ENCODE measurements around the gene SEC61A1.

Gene SEC61A1

GRCh38 chr3:128077202-128077624 lies 25.0 kb downstream of the SEC61A1 start:
- no peak for DNase-seq (ENCODE audit: low read depth in 2 of 3, low spot score in 2 of 3)

GRCh38 chr3:128077665-128078064 lies 25.4 kb downstream of the SEC61A1 start:
- DNase-seq (ENCODE audit: low read depth in 2 of 3, low spot score in 2 of 3), result no peak

GRCh38 chr3:128078322-128078721 lies 26.1 kb downstream of the SEC61A1 start:
- no peak for DNase-seq (ENCODE audit: low read depth in 2 of 3, low spot score in 2 of 3)

GRCh38 chr3:128078875-128079274 lies 26.6 kb downstream of the SEC61A1 start:
- DNase-seq (ENCODE audit: low read depth in 2 of 3, low spot score in 2 of 3), result no peak

GRCh38 chr3:128079823-128080222 lies 27.6 kb downstream of the SEC61A1 start:
- DNase-seq (ENCODE audit: low read depth in 2 of 3, low spot score in 2 of 3), result no peak

- no peak for DNase-seq (ENCODE audit: low read depth in 2 of 3, low spot score in 2 of 3)
Measured at GRCh38 chr3:128080323-128081080, 28.3 kb downstream of the SEC61A1 start.

- DNase-seq (ENCODE audit: low read depth in 2 of 3, low spot score in 2 of 3), result no peak
Measured at GRCh38 chr3:128081226-128081625, 29.0 kb downstream of the SEC61A1 start.

GRCh38 chr3:128081846-128082245 lies 29.6 kb downstream of the SEC61A1 start:
- no peak for DNase-seq (ENCODE audit: low read depth in 2 of 3, low spot score in 2 of 3)

- DNase-seq (ENCODE audit: low read depth in 2 of 3, low spot score in 2 of 3), result no peak
Measured at GRCh38 chr3:128082546-128082945, 30.3 kb downstream of the SEC61A1 start.

GRCh38 chr3:128083396-128083795 lies 31.2 kb downstream of the SEC61A1 start:
- DNase-seq (ENCODE audit: low read depth in 2 of 3, low spot score in 2 of 3), result no peak

- no peak for DNase-seq (ENCODE audit: low read depth in 2 of 3, low spot score in 2 of 3)
Measured at GRCh38 chr3:128083980-128084674, 31.9 kb downstream of the SEC61A1 start.

GRCh38 chr3:128084675-128085021 lies 32.4 kb downstream of the SEC61A1 start:
- no peak for DNase-seq (ENCODE audit: low read depth in 2 of 3, low spot score in 2 of 3)

- no peak for DNase-seq (ENCODE audit: low read depth in 2 of 3, low spot score in 2 of 3)
Measured at GRCh38 chr3:128089135-128089534, 36.9 kb downstream of the SEC61A1 start.

- DNase-seq (ENCODE audit: low read depth in 2 of 3, low spot score in 2 of 3), result no peak
Measured at GRCh38 chr3:128091586-128091985, 39.3 kb downstream of the SEC61A1 start.

GRCh38 chr3:128094295-128095151 lies 42.3 kb downstream of the SEC61A1 start:
- no peak for DNase-seq (ENCODE audit: low read depth in 2 of 3, low spot score in 2 of 3)

- peak in 2 of 3 experiments; percentile 42 to 63 for DNase-seq (ENCODE audit: low read depth in 2 of 3, low spot score in 2 of 3)
Measured at GRCh38 chr3:128095222-128095703, 43.0 kb downstream of the SEC61A1 start.

- no peak for DNase-seq (ENCODE audit: low read depth in 2 of 3, low spot score in 2 of 3)
Measured at GRCh38 chr3:128098234-128098633, 46.0 kb downstream of the SEC61A1 start.

- no peak for DNase-seq (ENCODE audit: low read depth in 2 of 3, low spot score in 2 of 3)
Measured at GRCh38 chr3:128100161-128100560, 47.9 kb downstream of the SEC61A1 start.

GRCh38 chr3:128100638-128101037 lies 48.4 kb downstream of the SEC61A1 start:
- DNase-seq (ENCODE audit: low read depth in 2 of 3, low spot score in 2 of 3), result no peak

GRCh38 chr3:128103136-128103676 lies 51.0 kb downstream of the SEC61A1 start:
- no peak for DNase-seq (ENCODE audit: low read depth in 2 of 3, low spot score in 2 of 3)

GRCh38 chr3:128107834-128108233 lies 55.6 kb downstream of the SEC61A1 start:
- DNase-seq (ENCODE audit: low read depth in 2 of 3, low spot score in 2 of 3), result no peak
